H1 (cell line): Measurements from ENCODE around the gene R3HDM2. TPM values are rescaled to one million over a fixed set of nuclear protein-coding genes. Genes with fewer than 3 reads are reported as not detected.
A peak's percentile ranks its signal among the peaks of the same experiment; 100 is the strongest.

Experiments
- CTCF ChIA-PET: fragments of 300-600 bp; sonication (Branson Sonifier 250); formaldehyde crosslinking; loops from one replicate; lab custom pipeline; 2021; ENCODE audit not compliant: partially characterized antibody; lab: Charles Lee
- POLR2A ChIA-PET: fragments of 300-600 bp; sonication (Branson Sonifier 250); formaldehyde crosslinking; loops from one replicate; lab custom pipeline; 2021; ENCODE audit warnings: inconsistent platforms; ENCODE audit not compliant: partially characterized antibody; lab: Charles Lee
- DNase-seq, 2 experiments: peaks; one replicate each; pipeline versions ENCODE4 v3.0.0 to v3.0.0-alpha.2; 2010 to 2022; ENCODE audit warnings: low spot score in 2 of 2, low read depth in 1 of 2, mixed read lengths in 1 of 2
- FAIRE-seq: peaks from 2 replicates; lab custom pipeline; 2011; peaks lifted over from hg19 to GRCh38; lab: Jason Lieb, UNC
- H2AFZ ChIP-seq: 2 replicates; pipeline ENCODE4 v1.8.1; 2012; ENCODE audit warnings: low read length, inconsistent platforms
- H2AK5ac ChIP-seq: 2 replicates; pipeline ENCODE4 v1.6.1; 2013; ENCODE audit warnings: low read depth, low read length
- H2BK120ac ChIP-seq: replicated peaks from 2 replicates; pipeline ENCODE3; 2013; ENCODE audit warnings: low read depth, low read length, inconsistent platforms
- H2BK12ac ChIP-seq: 2 replicates; pipeline ENCODE4 v1.6.1; 2013; ENCODE audit warnings: low read depth, low read length
- H2BK15ac ChIP-seq: 2 replicates; pipeline ENCODE4 v1.6.1; 2013; ENCODE audit warnings: low read length
- H2BK20ac ChIP-seq: 2 replicates; pipeline ENCODE4 v1.6.1; 2013; ENCODE audit warnings: low read length
- H2BK5ac ChIP-seq: 2 replicates; pipeline ENCODE4 v1.6.1; 2013; ENCODE audit warnings: low read depth, low read length
- H3K14ac ChIP-seq: 2 replicates; pipeline ENCODE4 v1.6.1; 2013; ENCODE audit warnings: inconsistent platforms; ENCODE audit not compliant: insufficient read length
- H3K18ac ChIP-seq: 2 replicates; pipeline ENCODE4 v1.6.1; 2013; ENCODE audit warnings: low read length; ENCODE audit errors: extremely low read depth
- H3K23ac ChIP-seq: 2 replicates; pipeline ENCODE4 v1.6.1; 2013; ENCODE audit warnings: inconsistent platforms; ENCODE audit not compliant: insufficient read length
- H3K23me2 ChIP-seq: 2 replicates; pipeline ENCODE4 v1.6.1; 2013; ENCODE audit warnings: low read depth, low read length
- H3K27ac ChIP-seq: 2 replicates; pipeline ENCODE4 v1.6.1; 2011; ENCODE audit warnings: low read depth, low read length, inconsistent platforms
- H3K27me3 ChIP-seq, 4 experiments: replicated peaks in 1 of 4; 1 replicate in 1 of 4; 2 replicates in 3 of 4; pipeline versions ENCODE4 v1.6.1 to v1.8.1; 2011 to 2013; ENCODE audit warnings: low read length in 3 of 4, mild to moderate bottlenecking in 3 of 4, inconsistent platforms in 2 of 4, mixed read lengths in 2 of 4, moderate library complexity in 1 of 4; ENCODE audit not compliant: control insufficient read depth in 3 of 4, insufficient read depth in 3 of 4; ENCODE audit errors: extremely low read depth in 1 of 4
- H3K36me3 ChIP-seq, 4 experiments: 2 replicates each; pipeline versions ENCODE4 v1.6.1 to v1.8.1; 2011 to 2013; ENCODE audit warnings: mild to moderate bottlenecking in 4 of 4, low read length in 3 of 4, moderate library complexity in 2 of 4, control low read depth in 1 of 4, inconsistent platforms in 1 of 4; ENCODE audit not compliant: insufficient read depth in 4 of 4, control insufficient read depth in 2 of 4
- H3K4ac ChIP-seq: replicated peaks from 2 replicates; pipeline ENCODE3; 2013; ENCODE audit warnings: low read length, low read depth, mixed read lengths, inconsistent platforms; ENCODE audit not compliant: insufficient read length
- H3K4me1 ChIP-seq, 4 experiments: replicated peaks in 1 of 4; 1 replicate in 1 of 4; 2 replicates in 3 of 4; pipeline versions ENCODE4 v1.6.1 to v1.8.1; 2011 to 2013; ENCODE audit warnings: low read length in 3 of 4, inconsistent platforms in 2 of 4, mixed read lengths in 1 of 4; ENCODE audit not compliant: insufficient read depth in 4 of 4, control insufficient read depth in 3 of 4
- H3K4me2 ChIP-seq, 2 experiments: 2 replicates each; pipeline versions ENCODE4 v1.6.1 to v1.8.1; 2011 to 2013; ENCODE audit warnings: low read depth in 2 of 2, low read length in 2 of 2, control low read depth in 1 of 2, inconsistent platforms in 1 of 2, mild to moderate bottlenecking in 1 of 2; ENCODE audit not compliant: insufficient read depth in 1 of 2
- H3K4me3 ChIP-seq, 4 experiments: fragments of 200-600, 300-600 bp in 1 of 4; sonication (generic), shearing (Covaris generic), sonication (Bioruptor Twin) in 1 of 4; 2 replicates each; pipeline versions ENCODE4 v1.5.1 to v1.8.1; 2011 to 2016; ENCODE audit warnings: low read length in 4 of 4, low read depth in 3 of 4, control low read depth in 2 of 4, inconsistent platforms in 2 of 4, mild to moderate bottlenecking in 2 of 4, mixed read lengths in 1 of 4, moderate library complexity in 1 of 4; ENCODE audit not compliant: insufficient read depth in 2 of 4; ENCODE audit errors: extremely low read depth in 1 of 4
- H3K56ac ChIP-seq: replicated peaks from 2 replicates; pipeline ENCODE3; 2013; ENCODE audit warnings: low read depth, mild to moderate bottlenecking, mixed read lengths, low read length, inconsistent platforms; ENCODE audit not compliant: insufficient read length
- H3K79me1 ChIP-seq: 2 replicates; pipeline ENCODE4 v1.6.1; 2013; ENCODE audit warnings: low read depth, low read length, control low read depth
- H3K79me2 ChIP-seq, 2 experiments: 2 replicates each; pipeline versions ENCODE4 v1.6.1 to v1.8.1; 2012 to 2013; ENCODE audit warnings: low read length in 2 of 2, mild to moderate bottlenecking in 2 of 2, inconsistent platforms in 1 of 2; ENCODE audit not compliant: insufficient read depth in 2 of 2, control insufficient read depth in 1 of 2
- H3K9ac ChIP-seq, 4 experiments: replicated peaks in 1 of 4; 1 replicate in 1 of 4; 2 replicates in 3 of 4; pipeline versions ENCODE4 v1.6.1 to v1.8.1; 2011 to 2013; ENCODE audit warnings: low read depth in 3 of 4, low read length in 3 of 4, control low read depth in 2 of 4, mild to moderate bottlenecking in 2 of 4, moderate library complexity in 2 of 4, inconsistent platforms in 1 of 4; ENCODE audit errors: extremely low read depth in 1 of 4
- H3K9me3 ChIP-seq, 2 experiments: 2 replicates each; pipeline versions ENCODE4 v1.6.1 to v1.8.1; 2012 to 2013; ENCODE audit warnings: mild to moderate bottlenecking in 2 of 2, moderate library complexity in 2 of 2, control low read depth in 1 of 2, inconsistent platforms in 1 of 2, low read depth in 1 of 2, low read length in 1 of 2, mixed read lengths in 1 of 2; ENCODE audit not compliant: insufficient read depth in 2 of 2
- H4K20me1 ChIP-seq, 2 experiments: replicated peaks in 1 of 2; 2 replicates each; pipeline versions ENCODE3 to v1.8.1; 2011 to 2013; ENCODE audit warnings: inconsistent platforms in 2 of 2, low read length in 2 of 2, mild to moderate bottlenecking in 1 of 2; ENCODE audit not compliant: insufficient read depth in 2 of 2, control insufficient read depth in 1 of 2
- H4K5ac ChIP-seq: 2 replicates; pipeline ENCODE4 v1.6.1; 2013; ENCODE audit warnings: low read length, low read depth, mixed read lengths, inconsistent platforms; ENCODE audit not compliant: insufficient read length
- H4K8ac ChIP-seq: 2 replicates; pipeline ENCODE4 v1.8.0; 2013; ENCODE audit warnings: mild to moderate bottlenecking, moderate library complexity, low read length, inconsistent platforms; ENCODE audit not compliant: insufficient read depth; ENCODE audit errors: extremely low read depth
- H4K91ac ChIP-seq: replicated peaks from 2 replicates; pipeline ENCODE3; 2013; ENCODE audit warnings: low read length, mixed read lengths, inconsistent platforms; ENCODE audit not compliant: insufficient read length
- ATF2 ChIP-seq: IDR thresholded peaks from 2 replicates; pipeline ENCODE4 v1.6.1; 2012; ENCODE audit warnings: low read length, inconsistent platforms
- CHD1 ChIP-seq: IDR thresholded peaks from 2 replicates; pipeline ENCODE4 v1.6.1; 2012; ENCODE audit warnings: low read depth, low read length, improper control_type of control experiment
- EGR1 ChIP-seq: IDR thresholded peaks from 2 replicates; pipeline ENCODE4 v1.6.1; 2011; ENCODE audit warnings: low read depth, low read length, borderline replicate concordance
- EZH2 ChIP-seq: fragments of 200-600 bp; sonication (generic); IDR thresholded peaks from 2 replicates; pipeline ENCODE4 v1.7.1; 2012; ENCODE audit warnings: low read depth, mild to moderate bottlenecking, moderate library complexity, low read length, inconsistent platforms; ENCODE audit not compliant: severe bottlenecking
- FOSL1 ChIP-seq: IDR thresholded peaks from 2 replicates; pipeline ENCODE4 v1.6.1; 2011; ENCODE audit warnings: mild to moderate bottlenecking, low read depth, low read length, moderate library complexity; ENCODE audit not compliant: insufficient read depth
- MAFK ChIP-seq: IDR thresholded peaks from 2 replicates; pipeline ENCODE4 v1.6.1; 2012; ENCODE audit warnings: low read depth, mild to moderate bottlenecking, improper control_type of control experiment, low read length
- NANOG ChIP-seq: IDR thresholded peaks from 2 replicates; pipeline ENCODE4 v1.6.1; 2011; ENCODE audit warnings: low read length, low read depth, mild to moderate bottlenecking, inconsistent platforms; ENCODE audit not compliant: insufficient read depth, poor library complexity, severe bottlenecking
- RAD21 ChIP-seq, 2 experiments: IDR thresholded peaks in 1 of 2; conservative IDR thresholded peaks in 1 of 2; 2 replicates each; pipeline ENCODE4 v1.6.1; 2011; ENCODE audit warnings: low read depth in 2 of 2, low read length in 2 of 2, improper control_type of control experiment in 1 of 2, inconsistent platforms in 1 of 2, mild to moderate bottlenecking in 1 of 2, moderate library complexity in 1 of 2
- WGBS, 2 experiments: shearing (Covaris generic) in 1 of 2; methylation state at CpG; one replicate each; pipeline versions ENCODE4 v1.1.6 to v1.1.7; 2013 to 2015; ENCODE audit warnings: low lambda C conversion rate in 2 of 2, mixed read lengths in 2 of 2, inconsistent platforms in 1 of 2, low coverage in 1 of 2, missing lambda C conversion rate in 1 of 2; ENCODE audit not compliant: insufficient replicate concordance in 2 of 2, insufficient coverage in 1 of 2, insufficient read length in 1 of 2; ENCODE audit errors: extremely low coverage in 1 of 2, missing lambda C conversion rate in 1 of 2; 5-methylcytosine and 5-hydroxymethylcytosine counted together
- polyA plus RNA-seq, 7 experiments: library from polyadenylated mRNA; depleted of rRNA in 3 of 7; stranded (reverse) in 5 of 7; unstranded in 2 of 7; fragments of >200 nt in 5 of 7; fragments of 200-250 nt in 2 of 7; gene quantifications; 1 replicate in 5 of 7; 2 replicates in 1 of 7; 4 replicates in 1 of 7; pipeline versions ENCODE4 v1.2.1 to v1.2.3, GENCODE V29; 2011 to 2013; ENCODE audit warnings: missing spikeins in 2 of 7, mixed read lengths in 2 of 7
- total RNA-seq: library from RNA; stranded (reverse); fragmentation: NEBNext Ultra II Directional; extraction: Animal tissue kit (Norgen Biotek cat#: 25700); gene quantifications from 2 replicates; pipeline ENCODE4 v1.2.1, GENCODE V29; 2021

Gene R3HDM2
- total and polyA plus RNA-seq, 2 of the 8 experiments (the other 6 are each of a cell fraction or from before 2014, with no cell fraction given) = 25.6 to 27.0 TPM

- WGBS, 2 experiments = 4% methylated on average over 12 of the region's 35 CpGs; no CpG with 5 or more reads in 1 of the 2 experiments
- POLR2A ChIA-PET = interaction anchor here (1.0 to 22.1 kb wide), 11 partner anchors 11 to 288 kb away, joined by 3 to 852 read pairs (median 4); partner anchors contain the start of genes LRP1, NXPH4, SHMT2 and STAC3
- CTCF ChIA-PET = interaction anchor here (0.5 to 27.9 kb wide), 12 partner anchors 11 to 384 kb away, joined by 3 to 726 read pairs (median 4); partner anchors contain the start of genes ARHGEF25, NXPH4 and STAC3
- no peak for TF ChIP-seq ATF2
- no peak for TF ChIP-seq MAFK
- no peak for TF ChIP-seq CHD1
- TF ChIP-seq EGR1 = peak; percentile 41
- no peak for TF ChIP-seq EZH2
- no peak for TF ChIP-seq NANOG
- no peak for TF ChIP-seq RAD21 (IDR thresholded peaks at IDR 0.05 in 1 of 2, conservative IDR thresholded peaks at IDR 0.05 in 1 of 2; ENCODE audit: low read depth in 2 of 2, low read length in 2 of 2)
- TF ChIP-seq FOSL1 = no peak
Observed at GRCh38 chr12:57226588-57227314, 204.1 kb downstream of the R3HDM2 start.

More at GRCh38 chr12:57226588-57227314, 204.1 kb downstream of the R3HDM2 start:
- Histone ChIP-seq H3K23ac (no peak overlapping the region), H3K9ac (no peak overlapping the region), H3K79me1 (peaks cover 11% of the 10 kb centered on the region), H3K56ac (no peak overlapping the region), H4K5ac (peak overlapping the region; percentile 4), H3K4me2 (peak overlapping the region; percentile 94 to 96), H4K8ac (no peak overlapping the region; the same call in 1 of the 2 replicates), H3K36me3 (peaks cover 6 to 13% (median 9%) of the 10 kb centered on the region in 4 experiments; a peak in 7 of 8 replicates), H3K9me3 (no peaks in the 10 kb centered on the region), H2BK5ac (no peak overlapping the region), H3K4ac (peak overlapping the region; percentile 73), H2BK15ac (peak overlapping the region; percentile 61; the same call in 1 of the 2 replicates), H4K20me1 (peaks cover 5 to 10% of the 10 kb centered on the region in 2 experiments), H3K4me3 (peak overlapping the region; percentile 46 to 64 (median 49)), H3K18ac (peak overlapping the region; percentile 71; the same call in 1 of the 2 replicates), H3K14ac (no peak overlapping the region), H3K27ac (no peak overlapping the region), H3K27me3 (peaks cover 36 to 62% (median 57%) of the 10 kb centered on the region in 4 experiments), H2AFZ (0 out of 2 replicates have a peak overlapping the region, but pooled peaks have one; percentile 3), H3K79me2 (peaks cover 6 to 15% of the 10 kb centered on the region in 2 experiments; a peak in 3 of 4 replicates), H2BK20ac (peak overlapping the region; percentile 21; the same call in 1 of the 2 replicates), H2BK120ac (peak overlapping the region; percentile 47), H3K23me2 (peaks cover 14% of the 10 kb centered on the region), H3K4me1 (peaks cover 4 to 52% (median 30%) of the 10 kb centered on the region in 4 experiments), H4K91ac (peak overlapping the region; percentile 48), H2BK12ac (peak overlapping the region; percentile 85; the same call in 1 of the 2 replicates), H2AK5ac (no peak overlapping the region)
- FAIRE-seq (no peak), DNase-seq (peak in 1 of 2 experiments; percentile 75)
